Keratinocyte (primary cell): ENCODE data around the gene CD96. TPM values are rescaled to one million over a fixed set of nuclear protein-coding genes. Genes with fewer than 3 reads are reported as not detected.

Source experiments
- DNase-seq: peaks from one replicate; pipeline ENCODE4 v3.0.0-alpha.2; 2011; ENCODE audit warnings: low read depth, missing footprints, low spot score
- FAIRE-seq: peaks from 2 replicates; lab custom pipeline; 2011; peaks lifted over from hg19 to GRCh38; lab: Jason Lieb, UNC
- H2AFZ ChIP-seq: 2 replicates; pipeline ENCODE4 v1.6.0; 2012; ENCODE audit warnings: low read length, control low read depth, inconsistent platforms; ENCODE audit not compliant: control insufficient read depth
- H3K27ac ChIP-seq: 2 replicates; pipeline ENCODE4 v1.5.1; 2011; ENCODE audit warnings: low read length; ENCODE audit not compliant: control insufficient read depth, insufficient read depth
- H3K27me3 ChIP-seq: 3 replicates; pipeline ENCODE4 v1.6.0; 2011; ENCODE audit warnings: low read length; ENCODE audit not compliant: control insufficient read depth, insufficient read depth; ENCODE audit errors: extremely low read depth
- H3K36me3 ChIP-seq, 2 experiments: 2 replicates in 1 of 2; 3 replicates in 1 of 2; pipeline ENCODE4 v1.5.1; 2011; ENCODE audit warnings: low read length in 2 of 2, mild to moderate bottlenecking in 1 of 2; ENCODE audit not compliant: control insufficient read depth in 2 of 2, insufficient read depth in 2 of 2; ENCODE audit errors: extremely low read depth in 1 of 2
- H3K4me1 ChIP-seq: 3 replicates; pipeline ENCODE4 v1.5.1; 2011; ENCODE audit warnings: low read length; ENCODE audit not compliant: control insufficient read depth, insufficient read depth; ENCODE audit errors: extremely low read depth
- H3K4me2 ChIP-seq: 3 replicates; pipeline ENCODE4 v1.6.0; 2011; ENCODE audit warnings: low read depth, low read length; ENCODE audit not compliant: control insufficient read depth, insufficient read depth; ENCODE audit errors: extremely low read depth
- H3K4me3 ChIP-seq, 3 experiments: fragments of 200-600 bp in 1 of 3; sonication (generic) in 1 of 3; 2 replicates in 2 of 3; 3 replicates in 1 of 3; pipeline ENCODE4 v1.5.1; 2011 to 2016; ENCODE audit warnings: low read length in 3 of 3, mild to moderate bottlenecking in 3 of 3, control low read depth in 2 of 3, inconsistent platforms in 1 of 3, low read depth in 1 of 3, mixed read lengths in 1 of 3, mixed run types in 1 of 3, moderate library complexity in 1 of 3; ENCODE audit not compliant: control insufficient read depth in 2 of 3, insufficient read depth in 2 of 3; ENCODE audit errors: extremely low read depth in 1 of 3
- H3K79me2 ChIP-seq: 2 replicates; pipeline ENCODE4 v1.6.0; 2012; ENCODE audit warnings: low read length; ENCODE audit not compliant: control insufficient read depth, insufficient read depth
- H3K9ac ChIP-seq: 3 replicates; pipeline ENCODE4 v1.6.0; 2011; ENCODE audit warnings: low read length; ENCODE audit not compliant: control insufficient read depth, insufficient read depth; ENCODE audit errors: extremely low read depth
- H3K9me1 ChIP-seq: 3 replicates; pipeline ENCODE4 v1.6.0; 2011; ENCODE audit warnings: low read length; ENCODE audit not compliant: control insufficient read depth, insufficient read depth; ENCODE audit errors: extremely low read depth
- H3K9me3 ChIP-seq: 2 replicates; pipeline ENCODE4 v1.5.1; 2012; ENCODE audit warnings: low read depth, low read length; ENCODE audit not compliant: control insufficient read depth
- H4K20me1 ChIP-seq: 3 replicates; pipeline ENCODE4 v1.6.0; 2011; ENCODE audit warnings: low read length; ENCODE audit not compliant: control insufficient read depth, insufficient read depth; ENCODE audit errors: extremely low read depth
- EZH2 ChIP-seq: IDR thresholded peaks from one replicate; pipeline ENCODE4 v1.6.1; 2012; ENCODE audit warnings: inconsistent platforms, mild to moderate bottlenecking, low read length, moderate library complexity
- dilution Hi-C: fragments of 300-500 bp; cut with MboI; formaldehyde crosslinking; loops from one replicate; pipeline ENCODE4 v1.7.0; 2020; ENCODE audit warnings: low sequenced_read_pairs; ENCODE audit not compliant: extremely low pct_ligation_motif_present
- polyA plus RNA-seq, 5 experiments: library from polyadenylated mRNA; depleted of rRNA in 3 of 5; stranded (reverse) in 3 of 5; stranded (forward) in 1 of 5; unstranded in 1 of 5; fragments of >200 nt; gene quantifications; 1 replicate in 1 of 5; 2 replicates in 3 of 5; 3 replicates in 1 of 5; pipeline versions ENCODE4 v1.2.1 to v1.2.3, GENCODE V29; 2011 to 2012; ENCODE audit warnings: missing spikeins in 2 of 5, low read depth in 1 of 5, low replicate concordance in 1 of 5
- TF ChIP-seq, protein P1 (sequence below), 3 experiments: IDR thresholded peaks in 1 of 3; conservative IDR thresholded peaks in 1 of 3; optimal IDR thresholded peaks in 1 of 3; 2 replicates in 2 of 3; 3 replicates in 1 of 3; pipeline versions ENCODE3 to v1.5.1; 2011; ENCODE audit warnings: low read length in 3 of 3, mild to moderate bottlenecking in 3 of 3, moderate library complexity in 2 of 3, control low read depth in 1 of 3, inconsistent platforms in 1 of 3; ENCODE audit not compliant: insufficient read depth in 2 of 3; ENCODE audit errors: extremely low read depth in 1 of 3

CD96 gene
- polyA plus RNA-seq, 1 donor (not counting 4 experiments of a cell fraction or from before 2014, with no cell fraction given) = 0.13 TPM

DNA sequence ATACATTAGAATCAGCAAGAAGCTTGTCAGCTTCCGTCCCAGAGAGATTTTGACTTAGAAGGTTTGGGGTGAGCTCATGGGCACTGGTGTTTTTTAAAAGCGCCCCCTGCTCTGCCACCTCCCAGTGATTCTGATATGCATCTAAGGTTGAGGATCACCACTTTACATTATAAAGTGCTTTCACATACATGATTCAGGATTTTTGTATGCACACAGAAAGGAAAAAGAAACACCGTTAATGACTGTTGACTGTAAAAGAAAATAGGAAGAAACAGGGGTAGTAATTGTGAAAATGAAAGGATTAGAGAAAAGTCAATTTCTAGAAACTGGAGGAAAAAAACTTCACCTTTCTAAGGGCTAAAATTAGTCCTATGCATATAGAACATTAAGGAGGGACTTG is 158.1 kb downstream of the CD96 start:
- no peak overlapping the region for H3K4me2 ChIP-seq
- no peak overlapping the region for H2AFZ ChIP-seq
- no peak overlapping the region for H3K9ac ChIP-seq
- no peak overlapping the region for H3K4me3 ChIP-seq
- peaks cover 13% of the 10 kb centered on the region for H3K4me1 ChIP-seq
- H3K9me1 ChIP-seq = no peaks in the 10 kb centered on the region
- peaks cover 7% of the 10 kb centered on the region for H3K79me2 ChIP-seq
- DNase-seq (no peak), FAIRE-seq (no peak)
- no peak overlapping the region for H3K27ac ChIP-seq
- no peaks in the 10 kb centered on the region for H4K20me1 ChIP-seq
- H3K27me3 ChIP-seq = no peaks in the 10 kb centered on the region
- no peak for TF ChIP-seq EZH2
- TF ChIP-seq, protein P1, sequence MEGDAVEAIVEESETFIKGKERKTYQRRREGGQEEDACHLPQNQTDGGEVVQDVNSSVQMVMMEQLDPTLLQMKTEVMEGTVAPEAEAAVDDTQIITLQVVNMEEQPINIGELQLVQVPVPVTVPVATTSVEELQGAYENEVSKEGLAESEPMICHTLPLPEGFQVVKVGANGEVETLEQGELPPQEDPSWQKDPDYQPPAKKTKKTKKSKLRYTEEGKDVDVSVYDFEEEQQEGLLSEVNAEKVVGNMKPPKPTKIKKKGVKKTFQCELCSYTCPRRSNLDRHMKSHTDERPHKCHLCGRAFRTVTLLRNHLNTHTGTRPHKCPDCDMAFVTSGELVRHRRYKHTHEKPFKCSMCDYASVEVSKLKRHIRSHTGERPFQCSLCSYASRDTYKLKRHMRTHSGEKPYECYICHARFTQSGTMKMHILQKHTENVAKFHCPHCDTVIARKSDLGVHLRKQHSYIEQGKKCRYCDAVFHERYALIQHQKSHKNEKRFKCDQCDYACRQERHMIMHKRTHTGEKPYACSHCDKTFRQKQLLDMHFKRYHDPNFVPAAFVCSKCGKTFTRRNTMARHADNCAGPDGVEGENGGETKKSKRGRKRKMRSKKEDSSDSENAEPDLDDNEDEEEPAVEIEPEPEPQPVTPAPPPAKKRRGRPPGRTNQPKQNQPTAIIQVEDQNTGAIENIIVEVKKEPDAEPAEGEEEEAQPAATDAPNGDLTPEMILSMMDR (optimal IDR thresholded peaks at IDR 0.05 in 1 of 3, IDR thresholded peaks at IDR 0.05 in 1 of 3, conservative IDR thresholded peaks at IDR 0.05 in 1 of 3; ENCODE audit: extremely low read depth in 1 of 3, insufficient read depth in 2 of 3, low read length in 3 of 3) = no peak
- H3K9me3 ChIP-seq = no peaks in the 10 kb centered on the region
- no peaks in the 10 kb centered on the region for H3K36me3 ChIP-seq
- dilution Hi-C loops = no loop called here

DNA sequence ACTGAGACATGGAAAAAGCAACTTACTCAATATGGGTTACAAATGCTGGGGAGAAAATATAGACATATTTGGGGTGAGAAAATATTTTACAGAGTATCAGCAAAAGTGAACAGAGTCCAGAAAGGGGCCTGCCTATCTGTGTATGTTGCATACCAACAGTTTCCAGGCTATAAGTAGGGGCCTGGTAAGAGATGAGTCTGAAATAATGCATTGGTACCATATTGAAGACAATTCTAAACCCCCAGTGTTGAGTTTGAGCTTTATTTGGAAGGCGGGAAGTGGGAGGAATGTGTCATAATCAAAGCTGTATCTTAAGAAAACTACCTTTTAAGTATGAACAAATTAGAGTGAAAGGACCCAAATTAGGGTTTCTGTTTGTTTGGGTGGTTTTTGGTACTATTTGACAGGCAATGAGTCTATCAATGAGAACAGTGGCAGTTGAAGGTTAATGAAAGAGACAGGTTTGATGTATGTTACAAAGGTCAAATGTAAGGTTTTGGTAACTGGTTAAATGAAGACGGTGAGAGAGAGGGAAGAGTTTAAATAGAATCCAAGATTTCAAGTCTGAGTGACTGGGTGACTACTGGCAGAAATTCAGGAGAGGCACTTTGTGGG is 159.4 kb downstream of the CD96 start:
- peaks cover 7% of the 10 kb centered on the region for H3K79me2 ChIP-seq

More for the DNA sequence above, 159.4 kb downstream of the CD96 start:
- FAIRE-seq (no peak), DNase-seq (no peak)
- H3K4me3 ChIP-seq = no peak overlapping the region
- H3K36me3 ChIP-seq = no peaks in the 10 kb centered on the region
- H3K27me3 ChIP-seq = no peaks in the 10 kb centered on the region
- no peak overlapping the region for H2AFZ ChIP-seq
- no peak overlapping the region for H3K4me2 ChIP-seq
- H3K4me1 ChIP-seq = peaks cover under 1% of the 10 kb centered on the region
- no peak overlapping the region for H3K27ac ChIP-seq
- H3K9me1 ChIP-seq = no peaks in the 10 kb centered on the region
- no peaks in the 10 kb centered on the region for H3K9me3 ChIP-seq
- H4K20me1 ChIP-seq = no peaks in the 10 kb centered on the region
- TF ChIP-seq, protein P1 (optimal IDR thresholded peaks at IDR 0.05 in 1 of 3, IDR thresholded peaks at IDR 0.05 in 1 of 3, conservative IDR thresholded peaks at IDR 0.05 in 1 of 3; ENCODE audit: extremely low read depth in 1 of 3, insufficient read depth in 2 of 3, low read length in 3 of 3) = no peak
- TF ChIP-seq EZH2 = no peak
- dilution Hi-C loops = no loop called here
- H3K9ac ChIP-seq = no peak overlapping the region

Other genes with a start within 250 kb of the CD96 start
- 81.8 to 124 TPM (median 120 TPM) in 3 replicates for gene ZBED2, start 53.1 kb downstream of the CD96 start, polyA plus RNA-seq
- gene PLCXD2, start 132.5 kb downstream of the CD96 start, polyA plus RNA-seq = 5.9 to 10.9 TPM (median 9.8 TPM) in 3 replicates